GM11168 (cell line): ENCODE measurements around the gene MTFP1.
"Not testable (repeated sequence)": the region's sequence is repeated elsewhere in the genome, so short reads cannot be mapped to it uniquely, and the experiment has no call there.

Source experiments
- in situ Hi-C: fragments of 300-500 bp; cut with MboI; formaldehyde crosslinking; loops from one replicate; pipeline ENCODE4 v1.12.0; 2022; ENCODE audit warnings: low sequenced_read_pairs; ENCODE audit not compliant: unreplicated experiment

MTFP1 gene

GRCh38 chr22:30447656-30448055 lies 22.1 kb downstream of the MTFP1 start:
- in situ Hi-C loops = no loop called here

GRCh38 chr22:30451488-30451887 lies 25.9 kb downstream of the MTFP1 start:
- in situ Hi-C loops = not testable (repeated sequence)

- in situ Hi-C loops = no loop called here
Measured at GRCh38 chr22:30452861-30453260, 27.3 kb downstream of the MTFP1 start.

- in situ Hi-C loops = no loop called here
Measured at GRCh38 chr22:30453731-30454510, 28.4 kb downstream of the MTFP1 start.

GRCh38 chr22:30455075-30455840 lies 29.7 kb downstream of the MTFP1 start:
- in situ Hi-C loops = no loop called here

- in situ Hi-C loops = no loop called here
Measured at GRCh38 chr22:30457981-30458380, 32.4 kb downstream of the MTFP1 start.

GRCh38 chr22:30459181-30460052 lies 33.8 kb downstream of the MTFP1 start:
- in situ Hi-C loops = no loop called here

GRCh38 chr22:30460147-30460546 lies 34.6 kb downstream of the MTFP1 start:
- in situ Hi-C loops = no loop called here

- in situ Hi-C loops = not testable (repeated sequence)
Measured at GRCh38 chr22:30460555-30460954, 35.0 kb downstream of the MTFP1 start.

GRCh38 chr22:30469165-30469564 lies 43.6 kb downstream of the MTFP1 start:
- in situ Hi-C loops = no loop called here

GRCh38 chr22:30470655-30471054 lies 45.1 kb downstream of the MTFP1 start:
- in situ Hi-C loops = no loop called here

- in situ Hi-C loops = no loop called here
Measured at GRCh38 chr22:30471616-30472318, 46.2 kb downstream of the MTFP1 start, which contains the start of gene SEC14L3. SEC14L3 (minus strand) TSS chr22:30472017; CDS start chr22:30471958, 59 bp downstream.

- in situ Hi-C loops = no loop called here
Measured at GRCh38 chr22:30472994-30473720, 47.6 kb downstream of the MTFP1 start.

- in situ Hi-C loops = no loop called here
Measured at GRCh38 chr22:30474121-30474520, 48.6 kb downstream of the MTFP1 start.

GRCh38 chr22:30474683-30475424 lies 49.3 kb downstream of the MTFP1 start:
- in situ Hi-C loops = no loop called here
